ENCODE measurements around the gene CASP8AP2.

DNA sequence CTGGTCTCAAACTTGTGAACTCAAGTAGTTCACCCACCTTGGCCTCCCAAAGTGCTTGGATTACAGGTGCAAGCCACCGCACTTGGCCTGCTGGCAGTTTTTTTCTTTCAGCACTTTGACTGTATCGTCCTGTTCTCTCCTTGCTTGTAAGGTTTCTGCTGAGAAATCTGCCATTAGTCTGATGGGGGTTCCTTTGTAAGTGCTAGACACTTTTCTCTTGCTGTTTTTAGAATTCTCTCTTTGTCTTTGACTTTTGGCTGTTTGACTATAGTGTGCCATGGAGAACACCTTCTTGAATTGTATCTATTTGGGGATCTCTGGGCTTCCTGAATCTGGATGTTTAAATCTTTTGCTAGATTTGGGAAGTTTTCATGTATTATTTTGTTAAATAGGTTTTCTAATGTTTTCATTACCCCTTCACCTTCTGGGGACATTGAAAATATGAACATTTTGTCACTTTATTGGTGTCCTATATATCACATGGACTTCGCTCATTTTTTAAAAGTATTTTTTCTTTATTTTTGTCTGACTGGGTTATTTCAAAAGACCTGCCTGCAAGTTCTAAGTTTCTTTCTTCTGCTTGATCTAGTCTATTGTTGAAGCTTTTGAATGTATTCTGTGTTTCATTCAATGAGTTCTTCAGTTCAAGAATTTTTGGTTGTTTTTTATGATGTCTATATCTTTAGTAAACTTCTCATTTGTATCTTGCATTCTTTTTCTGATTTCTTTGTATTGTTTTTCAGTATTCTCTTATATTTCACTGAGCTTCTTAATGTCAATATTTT lies 86.6 kb downstream of the CASP8AP2 start:
- TF ChIP-seq, protein P1, sequence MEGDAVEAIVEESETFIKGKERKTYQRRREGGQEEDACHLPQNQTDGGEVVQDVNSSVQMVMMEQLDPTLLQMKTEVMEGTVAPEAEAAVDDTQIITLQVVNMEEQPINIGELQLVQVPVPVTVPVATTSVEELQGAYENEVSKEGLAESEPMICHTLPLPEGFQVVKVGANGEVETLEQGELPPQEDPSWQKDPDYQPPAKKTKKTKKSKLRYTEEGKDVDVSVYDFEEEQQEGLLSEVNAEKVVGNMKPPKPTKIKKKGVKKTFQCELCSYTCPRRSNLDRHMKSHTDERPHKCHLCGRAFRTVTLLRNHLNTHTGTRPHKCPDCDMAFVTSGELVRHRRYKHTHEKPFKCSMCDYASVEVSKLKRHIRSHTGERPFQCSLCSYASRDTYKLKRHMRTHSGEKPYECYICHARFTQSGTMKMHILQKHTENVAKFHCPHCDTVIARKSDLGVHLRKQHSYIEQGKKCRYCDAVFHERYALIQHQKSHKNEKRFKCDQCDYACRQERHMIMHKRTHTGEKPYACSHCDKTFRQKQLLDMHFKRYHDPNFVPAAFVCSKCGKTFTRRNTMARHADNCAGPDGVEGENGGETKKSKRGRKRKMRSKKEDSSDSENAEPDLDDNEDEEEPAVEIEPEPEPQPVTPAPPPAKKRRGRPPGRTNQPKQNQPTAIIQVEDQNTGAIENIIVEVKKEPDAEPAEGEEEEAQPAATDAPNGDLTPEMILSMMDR (IDR thresholded peaks at IDR 0.05): no peak
- no peak for TF ChIP-seq EP300 (IDR thresholded peaks at IDR 0.05)

All from sigmoid colon (tissue), 4 donors.